GM18511 (cell line): Measurements from ENCODE around the gene MARCHF3.
"Not testable (repeated sequence)": the region's sequence is repeated elsewhere in the genome, so short reads cannot be mapped to it uniquely, and the experiment has no call there.

Source experiments
- ATAC-seq: cut with Tn5 transposase; IDR thresholded peaks from one replicate; pipeline ENCODE4 v1.9.1; 2021; ENCODE audit warnings: mild to moderate bottlenecking, moderate library complexity; ENCODE audit not compliant: unreplicated experiment

Gene MARCHF3

GRCh38 chr5:126961702-126962101 is 68.7 kb downstream of the MARCHF3 start:
- peak; percentile 54 for ATAC-seq

GRCh38 chr5:126961128-126961527 is 69.2 kb downstream of the MARCHF3 start:
- ATAC-seq, result no peak

GRCh38 chr5:126959188-126959587 is 71.2 kb downstream of the MARCHF3 start:
- no peak for ATAC-seq

- no peak for ATAC-seq
These were observed 73.4 kb downstream of the MARCHF3 start for GRCh38 chr5:126956991-126957390.

GRCh38 chr5:126954981-126955380 is 75.4 kb downstream of the MARCHF3 start:
- ATAC-seq, result no peak

GRCh38 chr5:126953640-126954039 is 76.7 kb downstream of the MARCHF3 start:
- ATAC-seq, result no peak

- no peak for ATAC-seq
These were observed 80.9 kb downstream of the MARCHF3 start for GRCh38 chr5:126949475-126949874.

- no peak for ATAC-seq
These were observed 81.9 kb downstream of the MARCHF3 start for GRCh38 chr5:126948453-126948852.

- ATAC-seq, result peak; percentile 15
These were observed 82.4 kb downstream of the MARCHF3 start for GRCh38 chr5:126948011-126948355.

- peak; percentile 93 for ATAC-seq
These were observed 83.0 kb downstream of the MARCHF3 start for GRCh38 chr5:126947146-126948010.

- not testable (repeated sequence) for ATAC-seq
These were observed 87.5 kb downstream of the MARCHF3 start for GRCh38 chr5:126942908-126943307.

- ATAC-seq, result no peak
These were observed 89.0 kb downstream of the MARCHF3 start for GRCh38 chr5:126941403-126941802.

- no peak for ATAC-seq
These were observed 90.5 kb downstream of the MARCHF3 start for GRCh38 chr5:126939887-126940286.

- no peak for ATAC-seq
These were observed 91.9 kb downstream of the MARCHF3 start for GRCh38 chr5:126938466-126938865.

GRCh38 chr5:126937771-126938170 is 92.6 kb downstream of the MARCHF3 start:
- ATAC-seq, result no peak

- ATAC-seq, result no peak
These were observed 93.5 kb downstream of the MARCHF3 start for GRCh38 chr5:126936775-126937418.

- ATAC-seq, result no peak
These were observed 98.2 kb downstream of the MARCHF3 start for GRCh38 chr5:126931963-126932660.

- ATAC-seq, result no peak
These were observed 102.3 kb downstream of the MARCHF3 start for GRCh38 chr5:126928041-126928440.

GRCh38 chr5:126927429-126927828 is 102.9 kb downstream of the MARCHF3 start:
- ATAC-seq, result no peak

GRCh38 chr5:126926187-126926586 is 104.2 kb downstream of the MARCHF3 start:
- no peak for ATAC-seq

- ATAC-seq, result no peak
These were observed 104.9 kb downstream of the MARCHF3 start for GRCh38 chr5:126925482-126925881.
